Upper lobe of left lung (tissue), 4 donors: ENCODE results near the gene SOX10.

Source experiments
- CTCF ChIP-seq, 6 experiments: fragments of 450-650 bp in 4 of 6; fragments of 200-600 bp in 2 of 6; sonication (generic) in 2 of 6; IDR thresholded peaks; one replicate each; pipeline ENCODE4 v1.5.1; 2016 to 2019; ENCODE audit warnings: antibody characterized with exemption in 6 of 6
- EP300 ChIP-seq, 4 donors: sonication (generic); formaldehyde crosslinking; IDR thresholded peaks; one replicate each; pipeline ENCODE4 v1.5.1; 2017; ENCODE audit warnings: antibody characterized with exemption in 4 of 4, control low read depth in 2 of 4
- POLR2A ChIP-seq, 4 donors: fragments of 450-650 bp; IDR thresholded peaks; one replicate each; pipeline ENCODE4 v1.5.1; 2016 to 2017; ENCODE audit warnings: antibody characterized with exemption in 4 of 4, mild to moderate bottlenecking in 2 of 4

- no peak for TF ChIP-seq EP300 (IDR thresholded peaks at IDR 0.05)
- TF ChIP-seq CTCF (IDR thresholded peaks at IDR 0.05) = no peak
- no peak for TF ChIP-seq POLR2A (IDR thresholded peaks at IDR 0.05)
Measured at GRCh38 chr22:37991731-37992442, 7.5 kb upstream of the SOX10 start.
